ENCODE data around the gene ZNF827.

ZNF827 gene

GRCh38 chr4:145788755-145789154 lies 149.9 kb downstream of the ZNF827 start:
- no peak for DNase-seq

- DNase-seq: no peak
Measured at GRCh38 chr4:145786830-145787229, 151.8 kb downstream of the ZNF827 start.

GRCh38 chr4:145786261-145786660 lies 152.4 kb downstream of the ZNF827 start:
- no peak for DNase-seq

GRCh38 chr4:145785391-145786008 lies 153.1 kb downstream of the ZNF827 start:
- no peak for DNase-seq

- no peak for DNase-seq
Measured at GRCh38 chr4:145784036-145784435, 154.6 kb downstream of the ZNF827 start.

- no peak for DNase-seq
Measured at GRCh38 chr4:145782756-145783155, 155.9 kb downstream of the ZNF827 start.

- no peak for DNase-seq
Measured at GRCh38 chr4:145781351-145781750, 157.3 kb downstream of the ZNF827 start.

- no peak for DNase-seq
Measured at GRCh38 chr4:145779319-145779801, 159.3 kb downstream of the ZNF827 start.

GRCh38 chr4:145776208-145776607 lies 162.4 kb downstream of the ZNF827 start:
- DNase-seq: no peak

GRCh38 chr4:145775406-145775805 lies 163.2 kb downstream of the ZNF827 start:
- DNase-seq: no peak

GRCh38 chr4:145774473-145774872 lies 164.2 kb downstream of the ZNF827 start:
- no peak for DNase-seq

- DNase-seq: no peak
Measured at GRCh38 chr4:145773581-145774234, 164.9 kb downstream of the ZNF827 start.

- DNase-seq: no peak
Measured at GRCh38 chr4:145772347-145772746, 166.3 kb downstream of the ZNF827 start.

- DNase-seq: no peak
Measured at GRCh38 chr4:145770124-145770523, 168.5 kb downstream of the ZNF827 start.

- DNase-seq: no peak
Measured at GRCh38 chr4:145769450-145770037, 169.1 kb downstream of the ZNF827 start.

GRCh38 chr4:145766273-145766672 lies 172.3 kb downstream of the ZNF827 start:
- DNase-seq: no peak

GRCh38 chr4:145763399-145763798 lies 175.2 kb downstream of the ZNF827 start:
- DNase-seq: no peak

- DNase-seq: no peak
Measured at GRCh38 chr4:145762719-145763118, 175.9 kb downstream of the ZNF827 start.

- no peak for DNase-seq
Measured at GRCh38 chr4:145760961-145761929, 177.4 kb downstream of the ZNF827 start.

- no peak for DNase-seq
Measured at GRCh38 chr4:145760176-145760575, 178.4 kb downstream of the ZNF827 start.

GRCh38 chr4:145757188-145757587 lies 181.4 kb downstream of the ZNF827 start:
- DNase-seq: no peak

- no peak for DNase-seq
Measured at GRCh38 chr4:145756244-145756643, 182.4 kb downstream of the ZNF827 start.

- DNase-seq: no peak
Measured at GRCh38 chr4:145755802-145756201, 182.8 kb downstream of the ZNF827 start.
